HG03575 (cell line): Measurements from ENCODE around the gene THOC7.

Experiments
- ATAC-seq: cut with Tn5 transposase; IDR thresholded peaks from one replicate; pipeline ENCODE4 v1.9.1; 2021; ENCODE audit not compliant: unreplicated experiment, insufficient number of reproducible peaks, low FRiP score; ENCODE audit errors: extremely low read depth

The THOC7 gene

DNA sequence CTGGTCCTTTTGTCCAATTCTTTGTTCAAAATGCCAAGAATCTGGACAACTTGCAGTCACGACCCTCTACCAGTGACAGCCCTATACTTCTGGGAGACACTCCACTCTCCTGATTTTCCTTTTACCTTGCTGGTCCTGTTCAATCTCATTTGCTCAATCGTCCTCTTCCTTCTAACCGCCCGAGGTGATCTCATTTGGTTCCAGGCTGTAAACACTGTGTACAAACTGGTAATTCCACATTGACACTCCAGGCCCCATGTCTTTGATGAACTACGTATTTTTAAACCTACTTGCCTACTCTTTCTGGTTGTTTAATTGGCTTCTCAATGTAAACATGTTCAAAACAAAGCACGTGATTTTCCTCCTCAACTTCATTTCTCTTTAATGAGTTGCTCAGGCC lies 68.2 kb downstream of the THOC7 start:
- ATAC-seq, result no peak

DNA sequence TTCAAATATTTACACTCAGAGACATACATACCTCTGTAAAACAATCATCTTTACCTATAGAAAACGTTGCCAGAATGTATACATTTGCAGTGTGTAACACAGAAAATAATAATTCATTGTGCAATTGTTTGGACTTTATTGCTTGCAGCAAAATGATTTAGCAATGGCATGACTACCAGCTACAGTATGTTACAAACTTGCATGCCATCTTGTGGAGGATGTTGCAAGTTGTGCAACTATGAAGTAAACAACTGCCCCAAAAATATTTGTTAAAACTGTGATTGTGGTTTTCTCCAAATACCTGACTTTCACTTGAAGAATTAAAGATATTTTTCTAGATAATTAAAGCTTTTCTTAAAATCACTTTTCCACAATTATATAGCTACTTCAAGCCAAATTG lies 71.6 kb downstream of the THOC7 start:
- no peak for ATAC-seq
